Measurements from ENCODE around the gene CALM3.

DNA sequence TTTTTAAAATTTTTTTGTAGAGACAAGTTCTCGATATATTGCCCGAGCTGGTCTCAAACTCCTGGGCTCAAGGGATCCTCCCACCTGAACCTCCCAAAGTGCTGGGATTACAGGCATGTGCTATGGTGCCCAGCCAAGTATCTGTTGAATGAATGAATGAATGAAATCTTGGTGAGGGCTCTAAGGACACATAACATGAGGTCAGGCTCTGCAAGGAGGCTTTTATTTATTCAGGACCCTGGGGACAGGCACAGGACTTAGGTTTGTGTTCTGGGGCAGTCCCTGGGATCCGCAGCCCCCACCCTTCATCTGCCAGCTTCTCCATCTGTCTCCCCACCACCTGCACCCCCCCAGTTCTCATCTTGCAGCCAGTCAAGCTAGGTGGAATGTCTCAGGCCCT, 19.1 kb downstream of the CALM3 start:
- TF ChIP-seq, protein P1, sequence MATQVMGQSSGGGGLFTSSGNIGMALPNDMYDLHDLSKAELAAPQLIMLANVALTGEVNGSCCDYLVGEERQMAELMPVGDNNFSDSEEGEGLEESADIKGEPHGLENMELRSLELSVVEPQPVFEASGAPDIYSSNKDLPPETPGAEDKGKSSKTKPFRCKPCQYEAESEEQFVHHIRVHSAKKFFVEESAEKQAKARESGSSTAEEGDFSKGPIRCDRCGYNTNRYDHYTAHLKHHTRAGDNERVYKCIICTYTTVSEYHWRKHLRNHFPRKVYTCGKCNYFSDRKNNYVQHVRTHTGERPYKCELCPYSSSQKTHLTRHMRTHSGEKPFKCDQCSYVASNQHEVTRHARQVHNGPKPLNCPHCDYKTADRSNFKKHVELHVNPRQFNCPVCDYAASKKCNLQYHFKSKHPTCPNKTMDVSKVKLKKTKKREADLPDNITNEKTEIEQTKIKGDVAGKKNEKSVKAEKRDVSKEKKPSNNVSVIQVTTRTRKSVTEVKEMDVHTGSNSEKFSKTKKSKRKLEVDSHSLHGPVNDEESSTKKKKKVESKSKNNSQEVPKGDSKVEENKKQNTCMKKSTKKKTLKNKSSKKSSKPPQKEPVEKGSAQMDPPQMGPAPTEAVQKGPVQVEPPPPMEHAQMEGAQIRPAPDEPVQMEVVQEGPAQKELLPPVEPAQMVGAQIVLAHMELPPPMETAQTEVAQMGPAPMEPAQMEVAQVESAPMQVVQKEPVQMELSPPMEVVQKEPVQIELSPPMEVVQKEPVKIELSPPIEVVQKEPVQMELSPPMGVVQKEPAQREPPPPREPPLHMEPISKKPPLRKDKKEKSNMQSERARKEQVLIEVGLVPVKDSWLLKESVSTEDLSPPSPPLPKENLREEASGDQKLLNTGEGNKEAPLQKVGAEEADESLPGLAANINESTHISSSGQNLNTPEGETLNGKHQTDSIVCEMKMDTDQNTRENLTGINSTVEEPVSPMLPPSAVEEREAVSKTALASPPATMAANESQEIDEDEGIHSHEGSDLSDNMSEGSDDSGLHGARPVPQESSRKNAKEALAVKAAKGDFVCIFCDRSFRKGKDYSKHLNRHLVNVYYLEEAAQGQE (IDR thresholded peaks at IDR 0.05; ENCODE audit: insufficient read depth in 1 of 2, low read depth in 2 of 2, low read length in 2 of 2), result no peak
- TF ChIP-seq POLR2AphosphoS5 (IDR thresholded peaks at IDR 0.05; ENCODE audit: low read depth, low read length), result no peak

All from PFSK-1 (cell line).